ENCODE results near the gene TXLNA. TPM values are rescaled to one million over a fixed set of nuclear protein-coding genes. Genes with fewer than 3 reads are reported as not detected.

TXLNA gene
- polyA plus RNA-seq, 1 experiment = 38.5 TPM

DNA sequence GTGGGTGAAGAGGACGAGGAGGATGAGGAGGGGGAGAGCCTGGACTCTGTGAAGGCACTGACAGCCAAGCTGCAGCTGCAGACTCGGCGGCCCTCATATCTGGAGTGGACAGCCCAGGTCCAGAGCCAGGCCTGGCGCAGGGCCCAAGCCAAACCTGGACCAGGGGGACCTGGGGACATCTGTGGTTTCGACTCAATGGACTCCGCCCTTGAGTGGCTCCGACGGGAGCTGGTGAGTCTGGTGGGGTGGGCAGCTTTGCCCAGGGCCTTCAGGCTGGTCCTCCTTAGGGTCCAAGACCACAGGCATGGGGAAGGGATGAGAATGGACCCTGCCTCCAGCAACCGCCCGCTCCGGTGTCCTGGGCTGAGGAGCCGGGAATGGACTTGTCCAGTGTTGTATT, 68.0 kb downstream of the TXLNA start:
- CTCF ChIA-PET = interaction anchor here (0.6 to 3.9 kb wide), 14 partner anchors 8 to 97 kb away, joined by 3 to 35 read pairs (median 3); no protein-coding TSS in a partner anchor

More for the DNA sequence above, 68.0 kb downstream of the TXLNA start:
- Histone ChIP-seq H3K27me3 (ENCODE audit: control insufficient read depth, insufficient read depth, low read length) (no peaks in the 10 kb centered on the region), H3K4me3 (ENCODE audit: low read depth, low read length) (no peak overlapping the region), H3K36me3 (ENCODE audit: control insufficient read depth, insufficient read depth, low read length) (no peaks in the 10 kb centered on the region)
- TF ChIP-seq, protein P1, sequence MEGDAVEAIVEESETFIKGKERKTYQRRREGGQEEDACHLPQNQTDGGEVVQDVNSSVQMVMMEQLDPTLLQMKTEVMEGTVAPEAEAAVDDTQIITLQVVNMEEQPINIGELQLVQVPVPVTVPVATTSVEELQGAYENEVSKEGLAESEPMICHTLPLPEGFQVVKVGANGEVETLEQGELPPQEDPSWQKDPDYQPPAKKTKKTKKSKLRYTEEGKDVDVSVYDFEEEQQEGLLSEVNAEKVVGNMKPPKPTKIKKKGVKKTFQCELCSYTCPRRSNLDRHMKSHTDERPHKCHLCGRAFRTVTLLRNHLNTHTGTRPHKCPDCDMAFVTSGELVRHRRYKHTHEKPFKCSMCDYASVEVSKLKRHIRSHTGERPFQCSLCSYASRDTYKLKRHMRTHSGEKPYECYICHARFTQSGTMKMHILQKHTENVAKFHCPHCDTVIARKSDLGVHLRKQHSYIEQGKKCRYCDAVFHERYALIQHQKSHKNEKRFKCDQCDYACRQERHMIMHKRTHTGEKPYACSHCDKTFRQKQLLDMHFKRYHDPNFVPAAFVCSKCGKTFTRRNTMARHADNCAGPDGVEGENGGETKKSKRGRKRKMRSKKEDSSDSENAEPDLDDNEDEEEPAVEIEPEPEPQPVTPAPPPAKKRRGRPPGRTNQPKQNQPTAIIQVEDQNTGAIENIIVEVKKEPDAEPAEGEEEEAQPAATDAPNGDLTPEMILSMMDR (IDR thresholded peaks at IDR 0.05; ENCODE audit: insufficient read depth, low read depth, low read length) = no peak
- DNase-seq (ENCODE audit: low read depth) = no peak
- POLR2A ChIA-PET = interaction anchor here (0.6 kb wide), 1 partner anchor 23 kb away, joined by 3 read pairs; no protein-coding TSS in a partner anchor

Other genes with a start within 250 kb of the TXLNA start
- gene PTP4A2, start 241.3 kb upstream of the TXLNA start, polyA plus RNA-seq (2011; rRNA removed) = 239 and 455 TPM in 2 replicates
- gene KHDRBS1, start 165.8 kb upstream of the TXLNA start, polyA plus RNA-seq (2011; rRNA removed) = 24.1 and 27.5 TPM in 2 replicates
- 19.3 and 31.1 TPM in 2 replicates for gene TMEM39B, start 106.7 kb upstream of the TXLNA start, polyA plus RNA-seq (2011; rRNA removed)
- 26.6 and 29.8 TPM in 2 replicates for gene KPNA6, start 71.6 kb upstream of the TXLNA start, polyA plus RNA-seq (2011; rRNA removed)
- 11.5 and 13.9 TPM in 2 replicates for gene CCDC28B, start 20.9 kb downstream of the TXLNA start, polyA plus RNA-seq (2011; rRNA removed)
- gene IQCC, start 26.0 kb downstream of the TXLNA start, polyA plus RNA-seq (2011; rRNA removed) = 1.4 and 2.1 TPM in 2 replicates
- not detected in 2 replicates for gene DCDC2B, start 29.4 kb downstream of the TXLNA start, polyA plus RNA-seq (2011; rRNA removed)
- 29.4 and 37.8 TPM in 2 replicates for gene TMEM234, start 42.7 kb downstream of the TXLNA start, polyA plus RNA-seq (2011; rRNA removed)
- gene EIF3I, start 42.7 kb downstream of the TXLNA start, polyA plus RNA-seq (2011; rRNA removed) = 412 and 478 TPM in 2 replicates
- 3.3 and 3.5 TPM in 2 replicates for gene FAM167B, start 67.5 kb downstream of the TXLNA start, polyA plus RNA-seq (2011; rRNA removed)
- 0.05 and 0.11 TPM in 2 replicates for gene LCK, start 71.6 kb downstream of the TXLNA start, polyA plus RNA-seq (2011; rRNA removed)
- 155 and 185 TPM in 2 replicates for gene HDAC1, start 112.4 kb downstream of the TXLNA start, polyA plus RNA-seq (2011; rRNA removed)
- gene MARCKSL1, start 156.6 kb downstream of the TXLNA start, polyA plus RNA-seq (2011; rRNA removed) = 41.3 and 52.0 TPM in 2 replicates
- gene FAM229A, start 182.8 kb downstream of the TXLNA start, polyA plus RNA-seq (2011; rRNA removed) = 1.3 and 2.4 TPM in 2 replicates
- 0.39 and 0.42 TPM in 2 replicates for gene TSSK3, start 182.9 kb downstream of the TXLNA start, polyA plus RNA-seq (2011; rRNA removed)
- gene BSDC1, start 214.8 kb downstream of the TXLNA start, polyA plus RNA-seq (2011; rRNA removed) = 53.6 and 74.1 TPM in 2 replicates

Data from BJ (cell line).